ENCODE results near the gene TASP1.

The TASP1 gene

DNA sequence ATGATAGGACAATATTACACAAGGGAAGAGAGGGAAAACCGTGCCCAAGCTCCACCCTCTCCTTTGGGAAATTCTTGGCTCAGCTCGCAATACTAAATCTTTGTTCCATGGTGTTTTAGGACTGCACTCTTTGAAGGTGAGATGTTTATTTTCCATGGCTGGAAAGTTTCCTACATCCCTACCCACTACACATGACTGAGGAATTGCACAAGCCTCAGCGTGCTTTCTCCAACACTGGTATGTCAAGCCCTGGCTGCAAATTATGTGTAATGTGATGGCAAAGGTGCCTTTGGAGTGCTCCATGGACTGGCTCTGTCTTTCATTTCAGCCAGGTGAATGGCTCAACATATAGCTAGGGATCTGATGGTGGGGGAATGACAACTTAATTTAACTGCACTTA is 283.3 kb downstream of the TASP1 start:
- Mint-ChIP-seq H3K9me3 (peaks cover 3% of the 10 kb centered on the region), H3K4me1 (no peaks in the 10 kb centered on the region), H3K27ac (no peak overlapping the region), H3K27me3 (no peaks in the 10 kb centered on the region), H3K36me3 (no peaks in the 10 kb centered on the region), H3K4me3 (no peak overlapping the region)
- ATAC-seq (ENCODE audit: low read depth) (no peak), DNase-seq (ENCODE audit: low spot score in 2 of 2) (no peak)

DNA sequence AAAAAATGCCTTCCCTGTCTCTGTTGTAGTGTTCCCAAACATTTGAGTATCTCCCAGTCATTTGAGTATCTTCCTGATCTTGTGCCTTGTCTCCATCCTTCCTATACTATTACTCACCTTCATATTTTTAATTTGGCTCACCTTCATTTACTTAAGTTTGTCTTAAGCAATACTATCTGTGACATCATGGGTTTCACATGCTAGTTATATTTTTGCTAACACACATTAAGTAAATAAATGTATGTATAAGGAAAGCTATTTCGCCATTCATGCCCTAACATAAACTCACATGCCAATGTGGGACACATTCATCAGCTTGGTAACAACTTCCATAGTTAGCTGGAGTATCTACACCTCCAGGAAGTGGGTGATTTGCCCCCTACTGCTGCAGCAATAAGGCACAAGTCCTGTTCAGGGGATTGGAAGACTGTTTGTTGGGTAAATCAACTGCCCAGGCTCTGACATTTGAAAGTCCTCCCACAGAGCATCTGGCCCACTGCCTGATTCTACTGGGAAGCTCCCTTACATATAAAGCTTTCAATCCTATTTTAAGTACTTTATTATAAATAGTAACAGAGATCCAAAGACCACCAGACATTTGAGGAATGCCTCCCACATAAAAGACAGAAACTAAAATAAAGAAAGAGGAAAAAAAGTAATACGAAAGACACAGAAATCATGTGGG is 285.3 kb downstream of the TASP1 start:
- DNase-seq (ENCODE audit: low spot score in 2 of 2) (no peak), ATAC-seq (ENCODE audit: low read depth) (no peak)
- Mint-ChIP-seq H3K27ac (no peak overlapping the region), H3K9me3 (no peaks in the 10 kb centered on the region), H3K4me1 (no peaks in the 10 kb centered on the region), H3K36me3 (no peaks in the 10 kb centered on the region), H3K4me3 (no peak overlapping the region), H3K27me3 (no peaks in the 10 kb centered on the region)

DNA sequence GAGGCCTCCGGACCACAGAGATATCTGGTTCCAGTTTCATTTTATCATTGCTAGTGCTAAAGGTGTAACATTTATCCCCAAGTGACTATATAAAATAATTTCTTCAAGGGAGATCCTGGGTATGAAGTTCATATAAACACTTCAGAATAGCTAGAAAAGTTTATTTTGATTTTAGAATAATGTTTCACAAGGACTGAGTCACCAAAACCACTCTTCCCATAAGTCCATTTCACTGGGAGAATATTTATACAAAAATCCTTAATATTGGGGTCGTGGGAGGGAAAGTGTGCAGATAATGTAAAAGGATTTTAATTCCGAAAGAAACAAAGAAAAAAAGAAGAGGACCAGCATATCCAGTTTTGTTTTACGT is 289.5 kb downstream of the TASP1 start:
- H3K36me3 Mint-ChIP-seq: no peaks in the 10 kb centered on the region
- peaks cover 2% of the 10 kb centered on the region for H3K27me3 Mint-ChIP-seq
- no peak for ATAC-seq (ENCODE audit: low read depth)
- no peaks in the 10 kb centered on the region for H3K9me3 Mint-ChIP-seq
- no peak for DNase-seq (ENCODE audit: low spot score in 2 of 2)
- H3K4me3 Mint-ChIP-seq: no peak overlapping the region
- no peaks in the 10 kb centered on the region for H3K4me1 Mint-ChIP-seq
- no peak overlapping the region for H3K27ac Mint-ChIP-seq

DNA sequence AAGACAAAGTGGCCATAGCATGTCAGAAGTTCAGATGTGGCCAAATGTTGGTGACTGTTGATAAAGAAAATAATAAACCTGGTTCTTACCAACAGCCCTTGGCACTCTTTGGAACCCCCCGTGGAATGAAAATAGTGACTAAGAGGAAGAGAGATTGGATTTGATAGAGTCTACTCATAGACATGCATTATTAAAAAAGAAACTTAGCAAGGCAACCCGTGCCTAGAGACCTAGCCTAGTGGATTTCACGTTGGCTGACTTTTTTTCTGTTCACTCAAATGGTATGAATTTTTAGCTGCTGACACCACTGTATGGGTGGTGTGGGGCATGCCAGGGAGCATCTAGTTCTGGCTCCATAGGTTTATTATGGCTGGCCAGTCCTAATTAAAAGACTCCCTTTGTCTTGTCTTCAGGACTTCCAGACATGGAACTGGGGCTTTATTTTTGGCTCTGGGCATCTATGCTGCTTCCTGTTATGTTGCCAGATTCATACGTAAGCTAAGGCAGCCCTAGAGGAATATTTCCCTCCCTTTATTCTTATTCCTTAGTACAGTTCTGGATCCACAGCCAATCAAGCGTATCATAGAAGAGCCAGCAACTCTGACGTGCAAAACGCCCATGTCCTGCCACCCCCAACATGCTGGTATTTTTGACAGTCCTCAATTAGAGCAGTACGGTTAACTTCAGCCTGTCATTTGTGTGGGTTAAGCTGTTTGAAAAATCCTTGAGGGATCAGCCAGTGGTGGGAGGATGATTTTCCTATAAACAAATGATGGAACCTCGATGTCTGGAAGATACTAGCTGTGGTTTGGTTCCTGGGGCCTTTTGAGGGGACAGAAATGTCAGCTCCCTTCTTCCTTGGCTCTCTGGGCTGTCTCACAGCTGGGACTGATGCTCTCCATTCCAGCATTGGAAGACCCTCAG is 290.2 kb downstream of the TASP1 start:
- DNase-seq (ENCODE audit: low spot score in 2 of 2) (no peak), ATAC-seq (ENCODE audit: low read depth) (no peak)
- Mint-ChIP-seq H3K4me1 (no peaks in the 10 kb centered on the region), H3K9me3 (no peaks in the 10 kb centered on the region), H3K36me3 (no peaks in the 10 kb centered on the region), H3K27ac (no peak overlapping the region), H3K27me3 (peaks cover 2% of the 10 kb centered on the region), H3K4me3 (no peak overlapping the region)

DNA sequence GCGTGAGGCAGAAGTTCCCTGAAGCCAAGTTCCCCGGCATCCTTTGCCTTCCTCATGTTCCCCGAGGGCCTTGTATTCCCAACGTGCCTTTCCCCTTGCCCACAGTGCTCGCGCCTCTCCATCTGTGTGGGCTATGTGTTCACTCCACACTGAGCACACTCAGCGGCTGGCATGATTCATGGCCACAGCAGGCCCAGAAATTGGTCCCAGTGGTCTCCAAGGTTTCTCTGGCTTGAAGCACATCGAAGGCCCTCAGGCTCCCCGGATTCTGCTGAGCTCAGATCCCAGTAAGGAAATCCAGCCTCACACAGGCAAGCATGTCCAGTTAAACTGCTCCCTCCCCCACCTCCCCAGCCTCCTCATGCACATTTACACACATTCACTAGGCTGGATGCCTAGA is 294.1 kb downstream of the TASP1 start:
- no peak overlapping the region for H3K27ac Mint-ChIP-seq
- no peak for DNase-seq (ENCODE audit: low spot score in 2 of 2)
- ATAC-seq (ENCODE audit: low read depth): no peak
- no peak overlapping the region for H3K4me3 Mint-ChIP-seq
- H3K27me3 Mint-ChIP-seq: peaks cover 2% of the 10 kb centered on the region
- H3K4me1 Mint-ChIP-seq: no peaks in the 10 kb centered on the region
- H3K36me3 Mint-ChIP-seq: no peaks in the 10 kb centered on the region
- no peaks in the 10 kb centered on the region for H3K9me3 Mint-ChIP-seq

DNA sequence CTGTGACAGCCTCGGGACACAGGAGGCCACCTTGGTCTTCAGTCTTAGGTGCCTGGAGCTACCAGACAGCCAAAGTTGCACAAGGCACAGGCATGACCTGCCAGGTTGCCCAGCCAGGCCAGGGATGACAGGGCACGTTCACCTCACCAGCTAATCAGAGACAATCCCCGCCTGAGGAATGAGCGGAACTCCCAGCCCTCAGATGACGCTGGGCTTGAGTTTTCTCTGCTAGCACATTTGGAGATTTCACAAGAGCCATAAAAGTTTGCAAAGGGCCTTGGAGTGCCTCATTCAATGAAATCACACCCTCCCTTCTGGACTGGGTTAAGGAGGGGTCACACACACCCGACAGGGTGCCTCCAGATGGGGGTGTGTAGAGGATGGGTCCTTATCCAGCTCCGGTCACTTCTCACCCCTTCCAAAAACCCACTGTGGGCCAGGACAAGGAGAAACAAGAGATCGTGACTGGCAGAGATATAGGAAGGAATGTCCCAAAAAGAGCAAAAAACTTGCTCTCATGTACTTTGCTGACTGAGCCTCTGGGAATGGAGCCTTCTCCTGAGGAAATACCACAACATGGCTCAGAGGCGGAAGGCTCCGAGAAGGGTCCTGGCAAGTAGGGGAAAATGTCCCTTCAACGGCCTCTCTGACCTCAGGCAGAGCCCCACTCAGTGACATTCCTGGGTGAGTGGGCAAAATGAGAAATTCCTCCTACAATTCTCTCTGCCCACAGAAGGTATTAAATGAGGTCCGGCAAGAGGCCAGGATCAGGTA is 296.1 kb downstream of the TASP1 start:
- Mint-ChIP-seq H3K27ac (no peak overlapping the region), H3K4me1 (no peaks in the 10 kb centered on the region), H3K36me3 (no peaks in the 10 kb centered on the region), H3K27me3 (peaks cover 2% of the 10 kb centered on the region), H3K9me3 (no peaks in the 10 kb centered on the region), H3K4me3 (no peak overlapping the region)
- no peak for DNase-seq (ENCODE audit: low spot score in 2 of 2)
- no peak for ATAC-seq (ENCODE audit: low read depth)

DNA sequence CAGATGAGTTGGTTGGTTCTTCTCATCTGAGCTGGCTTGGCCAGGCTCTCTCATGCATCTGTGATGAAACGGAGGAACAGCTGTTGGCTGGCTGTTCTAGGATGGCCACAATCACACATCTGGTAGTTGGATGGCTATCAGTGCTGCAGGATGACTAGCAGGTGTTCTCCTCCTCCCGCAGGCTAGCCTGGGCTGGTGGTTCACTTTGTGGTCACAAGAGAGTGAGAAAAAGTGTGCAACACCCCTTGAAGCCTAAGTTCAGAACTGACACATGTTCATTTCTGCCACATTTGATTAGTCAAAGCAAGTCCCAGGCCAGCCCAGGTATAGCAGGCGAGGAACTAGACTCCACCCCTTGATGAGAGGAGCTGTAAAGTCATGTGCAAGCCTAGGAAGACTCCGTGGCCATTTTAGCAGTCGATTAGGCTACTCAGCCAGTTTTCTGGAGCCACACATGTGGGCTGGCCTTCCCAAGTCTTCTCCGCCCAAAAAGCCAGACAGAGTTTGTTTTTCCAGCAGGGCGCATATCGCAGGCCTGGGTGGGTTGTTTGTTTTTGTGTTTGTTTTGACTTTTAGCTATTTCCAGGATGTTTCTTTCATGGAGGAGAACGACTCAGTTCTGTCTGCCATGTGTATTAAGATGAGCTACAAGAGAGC is 296.9 kb downstream of the TASP1 start:
- Mint-ChIP-seq H3K9me3 (no peaks in the 10 kb centered on the region), H3K27me3 (no peaks in the 10 kb centered on the region), H3K36me3 (no peaks in the 10 kb centered on the region), H3K27ac (no peak overlapping the region), H3K4me3 (no peak overlapping the region), H3K4me1 (no peaks in the 10 kb centered on the region)
- ATAC-seq (ENCODE audit: low read depth): no peak
- no peak for DNase-seq (ENCODE audit: low spot score in 2 of 2)

DNA sequence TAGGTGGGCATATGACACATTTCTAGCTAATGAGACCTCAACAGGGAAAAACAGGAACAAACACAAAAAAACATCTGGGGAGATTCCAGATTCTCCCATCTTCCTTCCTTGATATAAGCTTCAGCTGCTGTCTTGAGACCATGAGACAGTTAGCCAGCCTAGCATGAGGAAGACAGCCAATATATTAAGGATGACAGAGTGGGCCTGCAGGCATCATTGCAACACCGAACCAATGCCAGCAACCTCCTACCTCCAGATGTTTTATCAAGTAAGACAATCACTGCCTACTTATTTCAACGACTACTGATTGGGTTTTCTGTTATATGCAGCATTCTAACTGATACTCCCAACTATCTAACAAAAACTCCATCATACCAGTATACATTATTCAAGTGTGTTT is 298.6 kb downstream of the TASP1 start:
- Mint-ChIP-seq H3K36me3 (no peaks in the 10 kb centered on the region), H3K27ac (no peak overlapping the region), H3K4me1 (no peaks in the 10 kb centered on the region), H3K27me3 (no peaks in the 10 kb centered on the region), H3K9me3 (no peaks in the 10 kb centered on the region), H3K4me3 (no peak overlapping the region)
- DNase-seq (ENCODE audit: low spot score in 2 of 2) (no peak), ATAC-seq (ENCODE audit: low read depth) (no peak)

All from memory B cell (primary cell).